Measurements from ENCODE around the gene VSTM5. TPM values are rescaled to one million over a fixed set of nuclear protein-coding genes. Genes with fewer than 3 reads are reported as not detected.

The VSTM5 gene
- total RNA-seq, 4 donors from 2014 or later: 0.16 to 0.68 TPM; not detected in 2

GRCh38 chr11:93858121-93858775, 7.8 kb upstream of the VSTM5 start:
- no peak for DNase-seq (ENCODE audit: low spot score in 2 of 2)
- H3K4me3 ChIP-seq: no peak overlapping the region
- no peak overlapping the region for H3K27ac ChIP-seq
- no peaks in the 10 kb centered on the region for H3K9me3 ChIP-seq
- 51% methylated on average over 3 of the region's 3 CpGs for WGBS
- no peaks in the 10 kb centered on the region for H3K27me3 ChIP-seq
- TF ChIP-seq POLR2A (IDR thresholded peaks at IDR 0.05) (no peak), POLR2AphosphoS5 (IDR thresholded peaks at IDR 0.05) (no peak), CTCF (IDR thresholded peaks at IDR 0.05) (no peak), EP300 (IDR thresholded peaks at IDR 0.05) (no peak)
- H3K36me3 ChIP-seq: no peaks in the 10 kb centered on the region
- peaks cover 12% of the 10 kb centered on the region for H3K4me1 ChIP-seq

- Histone ChIP-seq H3K4me1 (peaks cover 12% of the 10 kb centered on the region), H3K9me3 (no peaks in the 10 kb centered on the region), H3K4me3 (no peak overlapping the region), H3K36me3 (no peaks in the 10 kb centered on the region), H3K27me3 (no peaks in the 10 kb centered on the region), H3K27ac (no peak overlapping the region)
- DNase-seq (ENCODE audit: low spot score in 2 of 2): no peak
- no peak for TF ChIP-seq EP300 (IDR thresholded peaks at IDR 0.05)
- TF ChIP-seq POLR2AphosphoS5 (IDR thresholded peaks at IDR 0.05): no peak
- WGBS: 40% methylated on average over 3 of the region's 3 CpGs
These were observed 7.1 kb upstream of the VSTM5 start for GRCh38 chr11:93857413-93858120.

- H3K4me1 ChIP-seq: peaks cover 15% of the 10 kb centered on the region
- no peaks in the 10 kb centered on the region for H3K36me3 ChIP-seq
- H3K27ac ChIP-seq: no peak overlapping the region
- 95% methylated on average over 5 of the region's 5 CpGs for WGBS
- no peaks in the 10 kb centered on the region for H3K27me3 ChIP-seq
- H3K9me3 ChIP-seq: no peaks in the 10 kb centered on the region
- DNase-seq (ENCODE audit: low spot score in 2 of 2): no peak
- no peak overlapping the region for H3K4me3 ChIP-seq
- no peak for TF ChIP-seq EP300 (IDR thresholded peaks at IDR 0.05)
- TF ChIP-seq POLR2AphosphoS5 (IDR thresholded peaks at IDR 0.05): no peak
- no peak for TF ChIP-seq POLR2A (IDR thresholded peaks at IDR 0.05)
- no peak for TF ChIP-seq CTCF (IDR thresholded peaks at IDR 0.05)
These were observed 1.8 kb upstream of the VSTM5 start for GRCh38 chr11:93852242-93852641.

- Histone ChIP-seq H3K4me3 (peak overlapping the region; percentile 54), H3K27ac (no peak overlapping the region), H3K4me1 (peaks cover 15% of the 10 kb centered on the region), H3K36me3 (no peaks in the 10 kb centered on the region), H3K9me3 (no peaks in the 10 kb centered on the region), H3K27me3 (no peaks in the 10 kb centered on the region)
- no peak for TF ChIP-seq POLR2AphosphoS5 (IDR thresholded peaks at IDR 0.05)
- TF ChIP-seq POLR2A (IDR thresholded peaks at IDR 0.05): no peak
- no peak for TF ChIP-seq EP300 (IDR thresholded peaks at IDR 0.05)
- no peak for TF ChIP-seq CTCF (IDR thresholded peaks at IDR 0.05)
- no peak for DNase-seq (ENCODE audit: low spot score in 2 of 2)
- WGBS: 16% methylated on average over 41 of the region's 67 CpGs
These were observed 446 bp downstream of the VSTM5 start for GRCh38 chr11:93849751-93850593.

GRCh38 chr11:93849201-93849600, 1.2 kb downstream of the VSTM5 start:
- H3K4me1 ChIP-seq: peaks cover 15% of the 10 kb centered on the region
- no peaks in the 10 kb centered on the region for H3K36me3 ChIP-seq
- no peak for TF ChIP-seq EP300 (IDR thresholded peaks at IDR 0.05)
- TF ChIP-seq POLR2A (IDR thresholded peaks at IDR 0.05): no peak
- TF ChIP-seq POLR2AphosphoS5 (IDR thresholded peaks at IDR 0.05): no peak
- no peak for TF ChIP-seq CTCF (IDR thresholded peaks at IDR 0.05)
- no peaks in the 10 kb centered on the region for H3K27me3 ChIP-seq
- H3K4me3 ChIP-seq: no peak overlapping the region
- H3K27ac ChIP-seq: no peak overlapping the region
- WGBS: 96% methylated on average over 5 of the region's 5 CpGs
- no peaks in the 10 kb centered on the region for H3K9me3 ChIP-seq
- no peak for DNase-seq (ENCODE audit: low spot score in 2 of 2)
